HepG2 (cell line): Measurements from ENCODE around the gene TAT. TPM values are rescaled to one million over a fixed set of nuclear protein-coding genes. Genes with fewer than 3 reads are reported as not detected.

Experiments used
- AGO2 ChIP-seq: fragments of 200-400 bp; formaldehyde crosslinking; optimal IDR thresholded peaks from 2 replicates; pipeline ENCODE3; 2017; ENCODE audit warnings: mild to moderate bottlenecking, low read depth, low read length, moderate library complexity
- AKAP8 ChIP-seq: sonication (generic); formaldehyde crosslinking; IDR thresholded peaks from 2 replicates; pipeline ENCODE4 v1.5.1; 2020; ENCODE audit warnings: mild to moderate bottlenecking, missing genetic modification reagents
- ATF7 ChIP-seq, 2 experiments: fragments of 450-650 bp in 1 of 2; sonication (generic) in 1 of 2; formaldehyde crosslinking in 1 of 2; IDR thresholded peaks; 2 replicates each; pipeline versions ENCODE4 v1.4.0 to v1.6.1; 2016 to 2020; ENCODE audit warnings: antibody characterized with exemption in 1 of 2, mild to moderate bottlenecking in 1 of 2, missing genetic modification reagents in 1 of 2
- CAMTA2 ChIP-seq: sonication (generic); formaldehyde crosslinking; IDR thresholded peaks from 2 replicates; pipeline ENCODE4 v1.4.0; 2020; ENCODE audit warnings: mild to moderate bottlenecking, missing genetic modification reagents, borderline replicate concordance
- DBP ChIP-seq: sonication (generic); formaldehyde crosslinking; IDR thresholded peaks from 2 replicates; pipeline ENCODE4 v1.4.0; 2020; ENCODE audit warnings: missing genetic modification reagents; ENCODE audit errors: not compliant biosample characterization
- ETV6 ChIP-seq: sonication (generic); formaldehyde crosslinking; conservative IDR thresholded peaks from 2 replicates; pipeline ENCODE4 v1.4.0; 2020; ENCODE audit warnings: missing genetic modification reagents
- GLI4 ChIP-seq: sonication (generic); formaldehyde crosslinking; IDR thresholded peaks from 2 replicates; pipeline ENCODE4 v1.5.1; 2020; ENCODE audit warnings: missing genetic modification reagents, mild to moderate bottlenecking, moderate library complexity, borderline replicate concordance
- ISL2 ChIP-seq: sonication (generic); formaldehyde crosslinking; IDR thresholded peaks from 2 replicates; pipeline ENCODE4 v1.5.0; 2020; ENCODE audit warnings: missing genetic modification reagents
- NCOR1 ChIP-seq: fragments of 200-600 bp; sonication (generic); IDR thresholded peaks from 2 replicates; pipeline ENCODE4 v1.7.0; 2017; ENCODE audit warnings: antibody characterized with exemption, low read length, borderline replicate concordance
- NR2F1 ChIP-seq, 2 experiments: fragments of 450-650 bp in 1 of 2; formaldehyde crosslinking in 1 of 2; IDR thresholded peaks; 2 replicates each; pipeline versions ENCODE4 v1.5.0 to v1.6.1; 2016 to 2020; ENCODE audit warnings: mild to moderate bottlenecking in 1 of 2, missing compliant biosample characterization in 1 of 2, missing genetic modification reagents in 1 of 2, moderate library complexity in 1 of 2
- PAX8 ChIP-seq: sonication (generic); formaldehyde crosslinking; IDR thresholded peaks from 2 replicates; pipeline ENCODE4 v1.8.0; 2022; ENCODE audit warnings: mild to moderate bottlenecking, missing genetic modification reagents, borderline replicate concordance
- PHF20 ChIP-seq: sonication (generic); formaldehyde crosslinking; IDR thresholded peaks from 2 replicates; pipeline ENCODE4 v1.5.0; 2020; ENCODE audit warnings: mild to moderate bottlenecking, missing genetic modification reagents
- RARG ChIP-seq: sonication (generic); formaldehyde crosslinking; IDR thresholded peaks from 2 replicates; pipeline ENCODE4 v1.4.0; 2020; ENCODE audit warnings: low read depth, mild to moderate bottlenecking, missing genetic modification reagents
- SKIL ChIP-seq: sonication (generic); formaldehyde crosslinking; IDR thresholded peaks from 2 replicates; pipeline ENCODE4 v1.8.0; 2022; ENCODE audit warnings: missing genetic modification reagents, mild to moderate bottlenecking, moderate library complexity, borderline replicate concordance
- SRSF4 ChIP-seq: fragments of 200-400 bp; formaldehyde crosslinking; IDR thresholded peaks from one replicate; pipeline ENCODE4 v1.6.1; 2018; ENCODE audit warnings: mild to moderate bottlenecking, low read depth, low read length, moderate library complexity; ENCODE audit not compliant: poor library complexity, severe bottlenecking
- TBX2 ChIP-seq: sonication (generic); formaldehyde crosslinking; IDR thresholded peaks from 2 replicates; pipeline ENCODE4 v1.5.0; 2020; ENCODE audit warnings: missing genetic modification reagents, mild to moderate bottlenecking, borderline replicate concordance
- ZBTB43 ChIP-seq: sonication (generic); formaldehyde crosslinking; conservative IDR thresholded peaks from 2 replicates; pipeline ENCODE4 v1.4.0; 2020; ENCODE audit warnings: missing genetic modification reagents
- ZGPAT ChIP-seq: IDR thresholded peaks from 2 replicates; pipeline ENCODE4 v1.6.1; 2016; ENCODE audit warnings: mild to moderate bottlenecking
- ZNF225 ChIP-seq: sonication (generic); formaldehyde crosslinking; IDR thresholded peaks from 2 replicates; pipeline ENCODE4 v1.4.0; 2020; ENCODE audit warnings: mild to moderate bottlenecking, missing genetic modification reagents
- ZNF296 ChIP-seq: sonication (generic); formaldehyde crosslinking; conservative IDR thresholded peaks from 2 replicates; pipeline ENCODE4 v1.5.0; 2020; ENCODE audit warnings: mild to moderate bottlenecking, missing genetic modification reagents
- ZNF317 ChIP-seq: sonication (generic); formaldehyde crosslinking; IDR thresholded peaks from 2 replicates; pipeline ENCODE4 v1.5.0; 2020; ENCODE audit warnings: mild to moderate bottlenecking, missing genetic modification reagents
- ZNF335 ChIP-seq: sonication (generic); formaldehyde crosslinking; IDR thresholded peaks from 2 replicates; pipeline ENCODE4 v1.4.0; 2020; ENCODE audit warnings: missing genetic modification reagents
- ZNF510 ChIP-seq: sonication (generic); formaldehyde crosslinking; IDR thresholded peaks from 2 replicates; pipeline ENCODE4 v1.4.0; 2020; ENCODE audit warnings: low read depth, mild to moderate bottlenecking, missing genetic modification reagents
- ZNF766 ChIP-seq: sonication (generic); formaldehyde crosslinking; IDR thresholded peaks from 2 replicates; pipeline ENCODE4 v1.5.0; 2020; ENCODE audit warnings: missing genetic modification reagents, borderline replicate concordance
- ZNF776 ChIP-seq: sonication (generic); formaldehyde crosslinking; IDR thresholded peaks from 2 replicates; pipeline ENCODE4 v1.4.0; 2020; ENCODE audit warnings: mild to moderate bottlenecking, missing genetic modification reagents
- ZNF841 ChIP-seq: sonication (generic); formaldehyde crosslinking; IDR thresholded peaks from 2 replicates; pipeline ENCODE4 v1.8.1; 2023; ENCODE audit warnings: missing genetic modification reagents, borderline replicate concordance
- polyA plus RNA-seq, 8 experiments: library from polyadenylated mRNA; depleted of rRNA in 3 of 8; stranded (reverse) in 7 of 8; unstranded in 1 of 8; fragments of >200 nt; fragmentation: Illumina TruSeq in 4 of 8; extraction: Trizol in 4 of 8; gene quantifications; 2 replicates each; pipeline versions ENCODE4 v1.2.1 to v1.2.3, GENCODE V29; 2011 to 2016; ENCODE audit warnings: low read depth in 4 of 8, missing spikeins in 1 of 8, mixed read lengths in 1 of 8; ENCODE audit not compliant: insufficient read depth in 1 of 8
- total RNA-seq, 5 experiments: library from RNA; depleted of rRNA; stranded (reverse); fragments of >200 nt; fragmentation: Illumina TruSeq; extraction: Trizol; gene quantifications; 2 replicates each; pipeline ENCODE4 v1.2.3, GENCODE V29; 2016; ENCODE audit warnings: low read depth in 1 of 5

Gene TAT
- total and polyA plus RNA-seq, 2 of the 13 experiments (the other 11 are each of a cell fraction or from before 2014, with no cell fraction given): 1.6 to 5.8 TPM

DNA sequence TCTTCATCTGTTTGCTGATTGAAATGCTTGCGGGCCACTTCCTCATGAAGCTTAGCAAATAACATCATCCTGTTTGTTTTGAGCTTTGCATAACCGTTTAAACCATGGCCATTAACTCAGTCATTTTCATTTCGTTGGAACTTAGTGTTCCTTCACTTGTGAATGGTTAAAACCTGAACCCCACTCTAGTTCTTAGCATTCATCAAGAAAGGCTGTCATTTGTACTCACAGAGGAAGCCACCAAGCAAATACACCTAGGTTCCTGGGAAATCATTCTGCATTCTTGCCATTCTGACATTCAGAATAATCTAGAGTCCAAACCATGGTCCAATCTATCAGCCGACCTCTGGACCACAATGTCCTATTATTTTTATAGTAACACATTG, 8.4 kb upstream of the TAT start (continued):
- TF ChIP-seq ZNF776 (no peak), ZNF510 (CRISPR knock-in tag) (no peak), DBP (CRISPR knock-in tag) (no peak), SRSF4 (no peak), ZNF225 (CRISPR knock-in tag) (no peak), ZNF766 (CRISPR knock-in tag) (no peak), ETV6 (CRISPR knock-in tag) (no peak), NCOR1 (peak; percentile 70; the same call in 1 of the 2 replicates), ZNF296 (no peak), TBX2 (CRISPR knock-in tag) (no peak), ATF7 (IDR thresholded peaks at IDR 0.05) (no peak), ATF7 (CRISPR knock-in tag; IDR thresholded peaks at IDR 0.05) (no peak), ZBTB43 (CRISPR knock-in tag) (peak; percentile 51; the same call in 1 of the 2 replicates), ZNF335 (CRISPR knock-in tag) (no peak), ZNF841 (CRISPR knock-in tag) (no peak), ZNF317 (CRISPR knock-in tag) (no peak), RARG (CRISPR knock-in tag) (no peak), AKAP8 (CRISPR knock-in tag) (no peak), SKIL (CRISPR knock-in tag) (no peak), GLI4 (CRISPR knock-in tag) (no peak), AGO2 (no peak), PAX8 (CRISPR knock-in tag) (no peak), CAMTA2 (CRISPR knock-in tag) (no peak), ZGPAT (CRISPR knock-in tag) (no peak; the same call in none of the 2 replicates), NR2F1 (CRISPR knock-in tag; IDR thresholded peaks at IDR 0.05) (no peak), PHF20 (no peak), ISL2 (CRISPR knock-in tag) (peak; percentile 84)
